ENCODE data around the gene MGA.

- TF ChIP-seq, protein P1, sequence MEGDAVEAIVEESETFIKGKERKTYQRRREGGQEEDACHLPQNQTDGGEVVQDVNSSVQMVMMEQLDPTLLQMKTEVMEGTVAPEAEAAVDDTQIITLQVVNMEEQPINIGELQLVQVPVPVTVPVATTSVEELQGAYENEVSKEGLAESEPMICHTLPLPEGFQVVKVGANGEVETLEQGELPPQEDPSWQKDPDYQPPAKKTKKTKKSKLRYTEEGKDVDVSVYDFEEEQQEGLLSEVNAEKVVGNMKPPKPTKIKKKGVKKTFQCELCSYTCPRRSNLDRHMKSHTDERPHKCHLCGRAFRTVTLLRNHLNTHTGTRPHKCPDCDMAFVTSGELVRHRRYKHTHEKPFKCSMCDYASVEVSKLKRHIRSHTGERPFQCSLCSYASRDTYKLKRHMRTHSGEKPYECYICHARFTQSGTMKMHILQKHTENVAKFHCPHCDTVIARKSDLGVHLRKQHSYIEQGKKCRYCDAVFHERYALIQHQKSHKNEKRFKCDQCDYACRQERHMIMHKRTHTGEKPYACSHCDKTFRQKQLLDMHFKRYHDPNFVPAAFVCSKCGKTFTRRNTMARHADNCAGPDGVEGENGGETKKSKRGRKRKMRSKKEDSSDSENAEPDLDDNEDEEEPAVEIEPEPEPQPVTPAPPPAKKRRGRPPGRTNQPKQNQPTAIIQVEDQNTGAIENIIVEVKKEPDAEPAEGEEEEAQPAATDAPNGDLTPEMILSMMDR (IDR thresholded peaks at IDR 0.05) = no peak
- TF ChIP-seq POLR2AphosphoS5 (IDR thresholded peaks at IDR 0.05) = no peak
Observed at GRCh38 chr15:41734079-41734478, 73.9 kb downstream of the MGA start.

Measured in upper lobe of left lung (tissue), 4 donors.